C4-2B (cell line): ENCODE results near the gene LRMDA.

Experiments
- ZFX ChIP-seq: fragments of 450-650 bp; IDR thresholded peaks from 2 replicates; pipeline ENCODE4 v1.6.1; 2017
- TF ChIP-seq, protein P1 (sequence below): fragments of 450-650 bp; conservative IDR thresholded peaks from 2 replicates; pipeline ENCODE4 v1.5.1; 2017; ENCODE audit warnings: mild to moderate bottlenecking

DNA sequence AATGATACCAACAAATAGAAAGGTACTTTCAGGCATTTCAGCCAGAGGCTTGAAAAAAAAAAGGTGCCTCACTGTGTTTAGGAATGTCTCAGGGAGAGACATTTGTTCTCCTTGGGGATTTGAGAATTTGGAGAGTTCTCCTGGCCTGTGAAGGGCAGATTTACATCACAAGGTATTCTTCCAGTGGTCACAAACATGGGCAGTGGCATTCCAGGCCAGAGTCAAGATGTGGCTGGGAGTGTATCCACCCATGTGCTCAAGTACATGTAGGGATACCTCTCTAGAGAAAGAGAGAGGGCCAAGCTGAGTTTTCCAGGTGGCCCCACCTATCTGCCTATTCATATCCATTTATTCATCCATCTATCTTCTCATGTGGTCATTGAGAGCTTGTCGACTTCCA is 253.8 kb downstream of the LRMDA start:
- TF ChIP-seq, protein P1, sequence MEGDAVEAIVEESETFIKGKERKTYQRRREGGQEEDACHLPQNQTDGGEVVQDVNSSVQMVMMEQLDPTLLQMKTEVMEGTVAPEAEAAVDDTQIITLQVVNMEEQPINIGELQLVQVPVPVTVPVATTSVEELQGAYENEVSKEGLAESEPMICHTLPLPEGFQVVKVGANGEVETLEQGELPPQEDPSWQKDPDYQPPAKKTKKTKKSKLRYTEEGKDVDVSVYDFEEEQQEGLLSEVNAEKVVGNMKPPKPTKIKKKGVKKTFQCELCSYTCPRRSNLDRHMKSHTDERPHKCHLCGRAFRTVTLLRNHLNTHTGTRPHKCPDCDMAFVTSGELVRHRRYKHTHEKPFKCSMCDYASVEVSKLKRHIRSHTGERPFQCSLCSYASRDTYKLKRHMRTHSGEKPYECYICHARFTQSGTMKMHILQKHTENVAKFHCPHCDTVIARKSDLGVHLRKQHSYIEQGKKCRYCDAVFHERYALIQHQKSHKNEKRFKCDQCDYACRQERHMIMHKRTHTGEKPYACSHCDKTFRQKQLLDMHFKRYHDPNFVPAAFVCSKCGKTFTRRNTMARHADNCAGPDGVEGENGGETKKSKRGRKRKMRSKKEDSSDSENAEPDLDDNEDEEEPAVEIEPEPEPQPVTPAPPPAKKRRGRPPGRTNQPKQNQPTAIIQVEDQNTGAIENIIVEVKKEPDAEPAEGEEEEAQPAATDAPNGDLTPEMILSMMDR: no peak
- no peak for TF ChIP-seq ZFX
